Activated T-helper 1 cell treated with anti-CD3 and anti-CD28 coated beads, Interleukin-12 subunit alpha, Interleukin-12 subunit beta, Interleukin-2, Interleukin-4 antibody, amounts not matched to agents 30 ng/mL and 10 ng/mL and 1 ng/mL, durations not matched to agents 14 hours and 24 hours and 36 hours (primary cell): ENCODE results near the gene GLDC. TPM values are rescaled to one million over a fixed set of nuclear protein-coding genes. Genes with fewer than 3 reads are reported as not detected.
A peak's percentile ranks its signal among the peaks of the same experiment; 100 is the strongest.

ENCODE experiments used
- DNase-seq: peaks from one replicate; pipeline ENCODE4 v3.0.0; 2021; ENCODE audit warnings: low spot score
- H3K27ac Mint-ChIP-seq: one replicate; pipeline ENCODE4 v1.8.0; 2021; ENCODE audit warnings: mild to moderate bottlenecking, mixed read lengths
- H3K27me3 Mint-ChIP-seq: one replicate; pipeline ENCODE4 v1.8.0; 2022; ENCODE audit warnings: mild to moderate bottlenecking, moderate library complexity, mixed read lengths; ENCODE audit not compliant: insufficient read depth
- H3K36me3 Mint-ChIP-seq: one replicate; pipeline ENCODE4 v1.8.0; 2021; ENCODE audit warnings: low read depth, mixed read lengths
- H3K4me1 Mint-ChIP-seq: one replicate; pipeline ENCODE4 v1.8.0; 2021; ENCODE audit warnings: low read depth, mixed read lengths
- H3K4me3 Mint-ChIP-seq: one replicate; pipeline ENCODE4 v1.8.0; 2021; ENCODE audit warnings: mild to moderate bottlenecking, moderate library complexity, mixed read lengths
- H3K9me3 Mint-ChIP-seq: one replicate; pipeline ENCODE4 v1.8.0; 2021; ENCODE audit warnings: mixed read lengths
- intact Hi-C: fragments of 100-400 bp; cut with micrococcal nuclease; formaldehyde crosslinking; loops from one replicate; pipeline ENCODE4 v1.15.1; 2024
- total RNA-seq: library from RNA; stranded (reverse); gene quantifications from 2 replicates; pipeline ENCODE4 v1.2.3, GENCODE V29; 2022

The GLDC gene
- total RNA-seq, 1 donor from 2014 or later: 1.4 TPM

- peaks cover 1% of the 10 kb centered on the region for H3K27me3 Mint-ChIP-seq
- H3K27ac Mint-ChIP-seq: no peak overlapping the region
- H3K9me3 Mint-ChIP-seq: no peaks in the 10 kb centered on the region
- no peak overlapping the region for H3K4me3 Mint-ChIP-seq
- intact Hi-C loops: no loop called here
- no peaks in the 10 kb centered on the region for H3K4me1 Mint-ChIP-seq
- DNase-seq: no peak
- no peaks in the 10 kb centered on the region for H3K36me3 Mint-ChIP-seq
Measured at GRCh38 chr9:6605202-6605601, 40.3 kb downstream of the GLDC start.

- peaks cover 1% of the 10 kb centered on the region for H3K27me3 Mint-ChIP-seq
- H3K4me1 Mint-ChIP-seq: peaks cover 6% of the 10 kb centered on the region
- intact Hi-C loops: no loop called here
- DNase-seq: no peak
- no peak overlapping the region for H3K4me3 Mint-ChIP-seq
- H3K9me3 Mint-ChIP-seq: no peaks in the 10 kb centered on the region
- peak overlapping the region; percentile 34 for H3K27ac Mint-ChIP-seq
- no peaks in the 10 kb centered on the region for H3K36me3 Mint-ChIP-seq
Measured at GRCh38 chr9:6600426-6600825, 45.1 kb downstream of the GLDC start.

- peaks cover 6% of the 10 kb centered on the region for H3K4me1 Mint-ChIP-seq
- H3K27me3 Mint-ChIP-seq: no peaks in the 10 kb centered on the region
- DNase-seq: no peak
- H3K36me3 Mint-ChIP-seq: no peaks in the 10 kb centered on the region
- H3K27ac Mint-ChIP-seq: no peak overlapping the region
- intact Hi-C loops: no loop called here
- H3K4me3 Mint-ChIP-seq: no peak overlapping the region
- no peaks in the 10 kb centered on the region for H3K9me3 Mint-ChIP-seq
Measured at GRCh38 chr9:6600006-6600405, 45.5 kb downstream of the GLDC start.

GRCh38 chr9:6598249-6598725, 47.2 kb downstream of the GLDC start:
- no peak for DNase-seq
- no peaks in the 10 kb centered on the region for H3K36me3 Mint-ChIP-seq
- no peaks in the 10 kb centered on the region for H3K27me3 Mint-ChIP-seq
- H3K4me3 Mint-ChIP-seq: no peak overlapping the region
- H3K4me1 Mint-ChIP-seq: peaks cover 6% of the 10 kb centered on the region
- intact Hi-C loops: loop anchor here (1.0 kb wide), 2 partner anchors 32 to 83 kb away; no protein-coding TSS in a partner anchor
- no peaks in the 10 kb centered on the region for H3K9me3 Mint-ChIP-seq
- peak overlapping the region; percentile 56 for H3K27ac Mint-ChIP-seq

- H3K4me3 Mint-ChIP-seq: no peak overlapping the region
- H3K27ac Mint-ChIP-seq: no peak overlapping the region
- intact Hi-C loops: no loop called here
- no peaks in the 10 kb centered on the region for H3K9me3 Mint-ChIP-seq
- H3K27me3 Mint-ChIP-seq: peaks cover 6% of the 10 kb centered on the region
- DNase-seq: no peak
- H3K4me1 Mint-ChIP-seq: no peaks in the 10 kb centered on the region
- H3K36me3 Mint-ChIP-seq: no peaks in the 10 kb centered on the region
Measured at GRCh38 chr9:6592791-6593190, 52.7 kb downstream of the GLDC start.

- Mint-ChIP-seq H3K9me3 (no peaks in the 10 kb centered on the region), H3K4me3 (no peak overlapping the region), H3K27ac (no peak overlapping the region), H3K4me1 (no peaks in the 10 kb centered on the region), H3K27me3 (peaks cover 9% of the 10 kb centered on the region), H3K36me3 (no peaks in the 10 kb centered on the region)
- DNase-seq: no peak
- intact Hi-C loops: no loop called here
Measured at GRCh38 chr9:6592231-6592630, 53.3 kb downstream of the GLDC start.

- H3K36me3 Mint-ChIP-seq: no peaks in the 10 kb centered on the region
- H3K9me3 Mint-ChIP-seq: no peaks in the 10 kb centered on the region
Measured at GRCh38 chr9:6590772-6591384, 54.7 kb downstream of the GLDC start.

GRCh38 chr9:6590334-6590733, 55.2 kb downstream of the GLDC start:
- no peaks in the 10 kb centered on the region for H3K4me1 Mint-ChIP-seq

More at GRCh38 chr9:6590772-6591384, 54.7 kb downstream of the GLDC start:
- intact Hi-C loops: no loop called here
- Mint-ChIP-seq H3K27me3 (peaks cover 9% of the 10 kb centered on the region), H3K4me1 (no peaks in the 10 kb centered on the region), H3K27ac (no peak overlapping the region), H3K4me3 (no peak overlapping the region)
- DNase-seq: no peak

GRCh38 chr9:6584881-6585597, 60.5 kb downstream of the GLDC start:
- Mint-ChIP-seq H3K36me3 (no peaks in the 10 kb centered on the region), H3K27ac (no peak overlapping the region), H3K27me3 (peaks cover 5% of the 10 kb centered on the region), H3K4me1 (no peaks in the 10 kb centered on the region), H3K4me3 (no peak overlapping the region), H3K9me3 (no peaks in the 10 kb centered on the region)
- intact Hi-C loops: loop anchor here (1.0 to 5.0 kb wide), 3 partner anchors 82 to 172 kb away; partner anchors contain the start of gene KDM4C
- no peak for DNase-seq

More at GRCh38 chr9:6590334-6590733, 55.2 kb downstream of the GLDC start:
- intact Hi-C loops: no loop called here
- Mint-ChIP-seq H3K27me3 (peaks cover 9% of the 10 kb centered on the region), H3K27ac (no peak overlapping the region), H3K36me3 (no peaks in the 10 kb centered on the region), H3K9me3 (no peaks in the 10 kb centered on the region), H3K4me3 (no peak overlapping the region)
- no peak for DNase-seq

- DNase-seq: no peak
- no peaks in the 10 kb centered on the region for H3K9me3 Mint-ChIP-seq
- intact Hi-C loops: no loop called here
- no peak overlapping the region for H3K27ac Mint-ChIP-seq
- peaks cover 13% of the 10 kb centered on the region for H3K27me3 Mint-ChIP-seq
- no peak overlapping the region for H3K4me3 Mint-ChIP-seq
- H3K4me1 Mint-ChIP-seq: no peaks in the 10 kb centered on the region
- no peaks in the 10 kb centered on the region for H3K36me3 Mint-ChIP-seq
Measured at GRCh38 chr9:6581253-6581652, 64.3 kb downstream of the GLDC start.

- no peaks in the 10 kb centered on the region for H3K4me1 Mint-ChIP-seq
- no peak overlapping the region for H3K27ac Mint-ChIP-seq
- DNase-seq: no peak
- H3K9me3 Mint-ChIP-seq: no peaks in the 10 kb centered on the region
- H3K27me3 Mint-ChIP-seq: peaks cover 13% of the 10 kb centered on the region
- H3K36me3 Mint-ChIP-seq: no peaks in the 10 kb centered on the region
- H3K4me3 Mint-ChIP-seq: no peak overlapping the region
- intact Hi-C loops: no loop called here
Measured at GRCh38 chr9:6579613-6580012, 65.9 kb downstream of the GLDC start.

- intact Hi-C loops: no loop called here
- Mint-ChIP-seq H3K36me3 (no peaks in the 10 kb centered on the region), H3K4me3 (no peak overlapping the region), H3K4me1 (no peaks in the 10 kb centered on the region), H3K27ac (no peak overlapping the region), H3K9me3 (no peaks in the 10 kb centered on the region), H3K27me3 (peaks cover 17% of the 10 kb centered on the region)
- no peak for DNase-seq
Measured at GRCh38 chr9:6576987-6577386, 68.5 kb downstream of the GLDC start.

GRCh38 chr9:6575324-6576034, 70.0 kb downstream of the GLDC start:
- Mint-ChIP-seq H3K27ac (no peak overlapping the region), H3K27me3 (peaks cover 23% of the 10 kb centered on the region), H3K4me3 (no peak overlapping the region), H3K9me3 (no peaks in the 10 kb centered on the region), H3K36me3 (no peaks in the 10 kb centered on the region), H3K4me1 (no peaks in the 10 kb centered on the region)
- intact Hi-C loops: no loop called here
- DNase-seq: no peak
